Dendritic cell treated with granulocyte-macrophage colony-stimulating factor and Interleukin-4, amounts not matched to agents 40 ng/mL and 50 ng/mL, for 4 days (primary cell): ENCODE measurements around the gene CDK5.
"Not testable (repeated sequence)": the region's sequence is repeated elsewhere in the genome, so short reads cannot be mapped to it uniquely, and the experiment has no call there.

Experiments used
- H3K27ac Mint-ChIP-seq: one replicate; pipeline ENCODE4 v1.8.0; 2022; ENCODE audit warnings: mild to moderate bottlenecking, mixed read lengths
- H3K27me3 Mint-ChIP-seq: one replicate; pipeline ENCODE4 v1.8.0; 2022; ENCODE audit warnings: mild to moderate bottlenecking, mixed read lengths
- H3K36me3 Mint-ChIP-seq: one replicate; pipeline ENCODE4 v1.8.0; 2022; ENCODE audit warnings: low read depth, mixed read lengths
- H3K4me1 Mint-ChIP-seq: one replicate; pipeline ENCODE4 v1.8.0; 2022; ENCODE audit warnings: low read depth, mixed read lengths
- H3K4me3 Mint-ChIP-seq: one replicate; pipeline ENCODE4 v1.8.0; 2022; ENCODE audit warnings: mild to moderate bottlenecking, moderate library complexity, mixed read lengths
- H3K9me3 Mint-ChIP-seq: one replicate; pipeline ENCODE4 v1.8.0; 2022; ENCODE audit warnings: mixed read lengths
- intact Hi-C: fragments of 100-400 bp; cut with micrococcal nuclease; formaldehyde crosslinking; loops from one replicate; pipeline ENCODE4 v1.15.0; 2022

Gene CDK5

DNA sequence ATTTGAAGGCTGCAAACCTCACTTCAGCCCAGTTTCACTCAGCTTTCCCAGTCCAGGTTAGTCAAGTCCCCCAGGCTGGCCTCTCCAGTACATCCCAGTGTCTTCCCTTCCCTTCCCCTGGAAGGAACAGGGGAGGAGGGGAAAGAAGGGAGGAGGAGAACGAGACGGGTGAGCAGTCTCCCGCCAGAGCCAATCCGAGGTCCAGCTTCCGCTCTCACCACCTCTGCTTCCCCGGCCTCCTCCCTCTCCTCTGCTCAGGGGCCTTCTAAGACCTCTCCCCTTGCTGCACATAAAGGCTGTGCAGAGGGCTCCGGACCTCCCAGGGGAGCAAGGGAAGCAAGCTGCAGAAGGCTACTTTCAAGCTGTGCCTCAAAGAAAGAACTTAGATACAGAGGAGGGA, 37.5 kb downstream of the CDK5 start:
- intact Hi-C loops, result no loop called here
- Mint-ChIP-seq H3K36me3 (no peaks in the 10 kb centered on the region), H3K27ac (no peak overlapping the region), H3K4me3 (no peak overlapping the region), H3K27me3 (peaks cover 81% of the 10 kb centered on the region), H3K9me3 (no peaks in the 10 kb centered on the region), H3K4me1 (peaks cover 27% of the 10 kb centered on the region)

DNA sequence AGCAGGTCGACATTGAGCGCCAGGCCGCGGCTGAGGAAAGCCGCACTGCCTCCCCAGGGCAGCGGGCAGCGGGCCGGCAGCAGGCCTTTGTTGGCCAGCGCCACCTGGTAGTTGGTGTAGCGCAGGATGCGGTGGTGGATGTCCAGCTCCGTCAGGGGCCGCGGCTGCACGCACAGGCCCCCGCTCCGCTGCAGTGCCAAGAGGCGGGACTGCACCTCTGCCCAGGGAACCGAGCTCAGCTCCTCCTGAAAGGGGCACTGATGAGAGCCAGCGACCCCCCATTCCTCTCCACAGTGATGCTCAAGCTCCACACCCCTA, 38.6 kb downstream of the CDK5 start:
- intact Hi-C loops, result no loop called here
- Mint-ChIP-seq H3K4me3 (no peak overlapping the region), H3K4me1 (peaks cover 36% of the 10 kb centered on the region), H3K36me3 (no peaks in the 10 kb centered on the region), H3K27ac (no peak overlapping the region), H3K9me3 (no peaks in the 10 kb centered on the region), H3K27me3 (peaks cover 85% of the 10 kb centered on the region)

DNA sequence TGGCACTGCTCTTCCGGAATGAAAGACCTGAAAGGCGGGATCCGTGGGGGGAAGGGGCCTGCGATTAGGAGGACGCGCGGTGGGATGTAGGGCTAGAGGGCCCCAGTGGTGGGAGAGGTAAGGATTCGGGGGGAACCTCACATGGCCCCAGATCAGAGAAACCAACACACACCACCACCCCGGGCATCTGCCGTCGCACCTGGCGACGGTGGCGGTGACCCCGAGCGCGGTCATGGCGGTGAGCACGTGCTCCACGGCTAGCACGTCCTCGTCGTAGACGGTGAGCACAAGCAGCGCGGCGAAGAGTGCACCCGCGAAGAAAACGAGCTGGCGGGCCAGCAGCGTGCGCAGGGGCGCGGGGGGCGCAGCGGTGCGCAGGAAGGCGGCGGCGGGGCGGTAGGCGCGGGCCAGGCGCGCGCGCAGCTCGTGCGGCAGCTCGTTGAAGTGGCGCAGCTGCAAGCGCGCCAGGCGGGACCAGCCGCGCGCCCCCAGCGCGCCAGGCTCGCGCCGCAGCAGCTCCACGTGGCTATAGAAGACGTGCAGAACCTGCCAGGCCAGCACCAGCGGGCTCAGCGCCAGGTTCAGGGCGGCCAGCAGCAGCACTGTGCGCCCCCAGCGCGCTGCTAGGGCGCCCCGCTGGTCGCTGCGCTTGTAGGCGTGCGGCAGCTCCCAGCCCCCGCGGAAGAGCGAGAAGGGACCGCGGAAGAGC, 39.1 kb downstream of the CDK5 start:
- Mint-ChIP-seq H3K9me3 (no peaks in the 10 kb centered on the region), H3K27me3 (peaks cover 86% of the 10 kb centered on the region), H3K36me3 (no peaks in the 10 kb centered on the region), H3K4me1 (peaks cover 41% of the 10 kb centered on the region), H3K27ac (peak overlapping the region; percentile 50), H3K4me3 (peak overlapping the region; percentile 65)
- intact Hi-C loops, result no loop called here

DNA sequence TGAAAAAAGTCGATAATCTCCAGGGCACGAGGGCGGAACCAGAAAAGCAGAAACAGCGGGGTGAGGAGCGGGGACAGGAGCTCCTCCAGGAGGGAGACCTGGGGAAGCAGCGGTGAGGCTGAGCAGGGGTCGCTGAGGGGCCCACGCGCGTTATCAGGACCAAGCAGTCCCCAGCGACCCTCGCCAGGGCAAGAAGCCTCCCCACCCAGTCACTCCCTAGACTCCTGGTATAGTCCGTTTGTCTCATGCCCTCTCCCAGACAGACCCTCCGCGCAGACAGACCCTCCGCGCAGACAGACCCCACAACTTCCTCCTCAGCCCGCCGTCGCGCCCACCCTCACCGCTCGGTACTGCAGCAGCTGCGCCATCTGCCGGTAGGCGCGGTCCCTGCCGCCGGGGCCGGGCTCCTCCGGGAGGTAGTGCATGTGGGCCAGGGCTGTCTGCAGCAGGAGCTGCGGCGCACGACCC, 39.7 kb downstream of the CDK5 start:
- intact Hi-C loops, result no loop called here
- Mint-ChIP-seq H3K36me3 (no peaks in the 10 kb centered on the region), H3K4me1 (peaks cover 42% of the 10 kb centered on the region), H3K4me3 (peak overlapping the region; percentile 65), H3K9me3 (no peaks in the 10 kb centered on the region), H3K27me3 (peaks cover 85% of the 10 kb centered on the region), H3K27ac (peak overlapping the region; percentile 50)

DNA sequence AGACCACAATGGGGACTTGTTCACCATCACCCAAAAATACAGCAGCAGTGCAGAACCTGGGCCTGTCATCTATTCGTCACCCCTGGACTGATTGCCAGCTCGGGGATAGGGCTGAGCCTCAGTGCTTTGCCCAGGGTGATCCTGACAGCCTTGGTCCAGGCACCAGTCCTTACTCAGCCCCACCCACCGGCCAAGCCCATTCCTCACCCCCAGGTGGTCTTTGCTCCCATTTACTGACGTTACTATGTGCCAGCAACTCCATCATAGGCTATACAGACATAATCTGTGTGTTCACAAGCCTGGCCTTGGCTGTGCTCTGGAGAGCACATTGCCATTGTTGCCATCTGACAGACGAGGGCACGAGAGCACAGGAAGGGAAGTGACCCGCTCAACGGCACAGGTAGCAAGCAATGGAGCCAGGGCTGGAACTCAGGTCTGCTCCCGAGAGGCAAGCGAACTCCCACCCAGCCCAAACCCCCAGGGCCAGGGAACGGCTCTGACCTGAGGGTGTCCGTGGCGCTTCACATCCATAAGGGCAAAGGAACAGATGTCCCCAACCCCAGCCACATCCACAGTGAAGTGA, 40.2 kb downstream of the CDK5 start:
- intact Hi-C loops, result no loop called here
- H3K36me3 Mint-ChIP-seq, result no peaks in the 10 kb centered on the region
- H3K4me1 Mint-ChIP-seq, result peaks cover 46% of the 10 kb centered on the region

DNA sequence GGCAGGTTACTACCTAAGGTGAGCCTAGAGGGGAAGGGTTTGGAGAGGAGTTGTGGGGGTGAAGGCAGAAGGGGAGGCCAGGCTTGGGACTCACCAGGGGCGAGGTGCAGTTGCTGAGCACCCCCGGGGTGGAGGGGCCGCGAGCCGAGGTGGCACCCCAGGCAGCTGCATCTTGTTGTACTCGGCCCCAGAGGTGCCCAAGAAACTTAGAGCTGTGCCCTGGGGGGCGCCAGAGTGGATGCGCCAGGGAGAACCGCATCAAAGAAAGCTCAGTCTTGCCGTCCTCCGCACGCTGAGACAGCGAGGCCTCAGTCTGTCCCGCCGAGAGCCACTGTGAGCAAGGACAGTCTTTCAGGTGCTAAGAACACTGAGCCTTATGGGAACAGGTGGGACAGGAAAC, 40.8 kb downstream of the CDK5 start:
- intact Hi-C loops, result no loop called here
- no peak overlapping the region for H3K4me3 Mint-ChIP-seq
- H3K36me3 Mint-ChIP-seq, result no peaks in the 10 kb centered on the region
- H3K4me1 Mint-ChIP-seq, result peaks cover 51% of the 10 kb centered on the region
- peaks cover 94% of the 10 kb centered on the region for H3K27me3 Mint-ChIP-seq
- no peaks in the 10 kb centered on the region for H3K9me3 Mint-ChIP-seq
- H3K27ac Mint-ChIP-seq, result no peak overlapping the region

More for the DNA sequence above, 40.2 kb downstream of the CDK5 start:
- H3K27ac Mint-ChIP-seq, result peak overlapping the region; percentile 50
- no peaks in the 10 kb centered on the region for H3K9me3 Mint-ChIP-seq
- peak overlapping the region; percentile 65 for H3K4me3 Mint-ChIP-seq
- H3K27me3 Mint-ChIP-seq, result peaks cover 89% of the 10 kb centered on the region

DNA sequence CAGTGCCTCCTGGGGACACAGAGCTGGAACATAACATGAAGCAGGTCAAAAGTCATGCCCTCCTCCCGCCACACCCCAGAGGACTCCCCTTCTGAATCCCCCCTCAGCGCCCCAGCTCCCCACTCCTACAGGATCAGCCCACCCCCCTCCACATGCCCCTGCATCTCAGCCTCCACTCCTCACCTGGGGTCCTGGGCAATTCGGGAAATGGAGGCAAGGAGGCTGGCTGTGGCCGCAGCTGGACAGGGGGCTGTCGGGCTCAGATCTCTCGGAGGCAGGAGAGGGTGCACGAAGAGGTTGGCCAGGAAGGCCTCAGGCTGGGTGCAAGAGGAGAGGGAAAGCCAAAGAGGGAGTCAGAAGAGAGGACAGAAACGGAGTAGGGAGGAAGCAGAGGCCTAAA, 41.2 kb downstream of the CDK5 start:
- Mint-ChIP-seq H3K27ac (no peak overlapping the region), H3K4me1 (peaks cover 51% of the 10 kb centered on the region), H3K27me3 (peaks cover 94% of the 10 kb centered on the region), H3K9me3 (no peaks in the 10 kb centered on the region), H3K4me3 (no peak overlapping the region), H3K36me3 (no peaks in the 10 kb centered on the region)
- intact Hi-C loops, result no loop called here

DNA sequence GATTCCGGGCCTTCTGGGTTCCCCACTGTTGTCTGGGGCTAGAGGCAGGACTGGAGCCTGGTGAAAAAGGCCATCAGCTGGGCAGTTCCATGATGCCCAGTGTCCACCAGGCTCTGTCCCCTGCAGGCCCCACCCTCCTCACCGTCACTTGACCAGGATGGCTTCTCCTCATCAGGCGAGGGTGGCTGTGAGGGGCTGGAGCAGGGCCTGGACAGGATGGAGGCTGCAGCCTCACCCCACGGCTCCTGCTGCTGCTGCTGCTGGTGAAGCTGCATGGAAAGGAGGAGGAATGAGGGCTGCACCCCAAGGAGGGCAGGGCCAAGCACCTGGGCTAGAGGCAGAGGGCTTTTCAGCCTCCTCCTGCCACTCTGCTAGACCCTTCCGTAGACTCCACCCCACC, 41.7 kb downstream of the CDK5 start:
- Mint-ChIP-seq H3K27ac (no peak overlapping the region), H3K27me3 (peaks cover 91% of the 10 kb centered on the region), H3K4me1 (peaks cover 54% of the 10 kb centered on the region), H3K36me3 (no peaks in the 10 kb centered on the region), H3K9me3 (no peaks in the 10 kb centered on the region), H3K4me3 (no peak overlapping the region)
- intact Hi-C loops, result no loop called here

DNA sequence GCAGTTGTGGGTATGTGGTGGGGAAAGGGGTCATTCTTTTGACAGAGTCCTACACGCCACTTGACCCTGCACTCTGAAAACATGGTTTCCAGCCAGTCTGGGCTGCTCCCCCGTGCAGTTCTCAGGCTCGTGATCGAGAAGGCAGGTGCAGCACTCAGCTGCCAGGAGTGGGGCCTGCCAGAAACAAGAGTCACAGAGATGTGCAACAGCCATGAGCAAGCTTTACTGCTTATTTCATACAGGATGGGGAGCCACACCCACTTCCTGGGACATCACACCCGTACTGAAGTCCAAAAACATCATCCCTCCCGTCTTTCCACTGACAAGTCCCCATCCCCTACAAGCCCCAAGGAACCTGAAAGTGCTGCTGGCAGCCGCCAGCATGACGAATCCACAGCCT, 42.7 kb downstream of the CDK5 start:
- Mint-ChIP-seq H3K4me1 (peaks cover 64% of the 10 kb centered on the region), H3K27me3 (peaks cover 91% of the 10 kb centered on the region), H3K36me3 (no peaks in the 10 kb centered on the region), H3K9me3 (no peaks in the 10 kb centered on the region), H3K27ac (no peak overlapping the region), H3K4me3 (no peak overlapping the region)
- intact Hi-C loops, result no loop called here

DNA sequence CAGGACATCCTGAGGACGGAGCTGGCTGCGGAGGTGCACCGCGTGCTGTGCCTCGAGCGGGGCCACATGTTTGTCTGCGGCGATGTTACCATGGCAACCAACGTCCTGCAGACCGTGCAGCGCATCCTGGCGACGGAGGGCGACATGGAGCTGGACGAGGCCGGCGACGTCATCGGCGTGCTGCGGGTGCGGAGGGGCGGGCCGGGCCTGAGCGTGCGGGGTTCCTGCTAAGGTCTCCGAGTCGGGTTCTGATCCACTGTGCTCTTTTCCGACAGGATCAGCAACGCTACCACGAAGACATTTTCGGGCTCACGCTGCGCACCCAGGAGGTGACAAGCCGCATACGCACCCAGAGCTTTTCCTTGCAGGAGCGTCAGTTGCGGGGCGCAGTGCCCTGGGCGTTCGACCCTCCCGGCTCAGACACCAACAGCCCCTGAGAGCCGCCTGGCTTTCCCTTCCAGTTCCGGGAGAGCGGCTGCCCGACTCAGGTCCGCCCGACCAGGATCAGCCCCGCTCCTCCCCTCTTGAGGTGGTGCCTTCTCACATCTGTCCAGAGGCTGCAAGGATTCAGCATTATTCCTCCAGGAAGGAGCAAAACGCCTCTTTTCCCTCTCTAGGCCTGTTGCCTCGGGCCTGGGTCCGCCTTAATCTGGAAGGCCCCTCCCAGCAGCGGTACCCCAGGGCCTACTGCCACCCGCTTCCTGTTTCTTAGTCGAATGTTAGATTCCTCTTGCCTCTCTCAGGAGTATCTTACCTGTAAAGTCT, 43.8 kb downstream of the CDK5 start:
- H3K4me3 Mint-ChIP-seq, result peak overlapping the region; percentile 69
- H3K27me3 Mint-ChIP-seq, result peaks cover 90% of the 10 kb centered on the region
- no peaks in the 10 kb centered on the region for H3K9me3 Mint-ChIP-seq
- H3K36me3 Mint-ChIP-seq, result no peaks in the 10 kb centered on the region
- intact Hi-C loops, result no loop called here
- H3K27ac Mint-ChIP-seq, result peak overlapping the region; percentile 26
- peaks cover 57% of the 10 kb centered on the region for H3K4me1 Mint-ChIP-seq

DNA sequence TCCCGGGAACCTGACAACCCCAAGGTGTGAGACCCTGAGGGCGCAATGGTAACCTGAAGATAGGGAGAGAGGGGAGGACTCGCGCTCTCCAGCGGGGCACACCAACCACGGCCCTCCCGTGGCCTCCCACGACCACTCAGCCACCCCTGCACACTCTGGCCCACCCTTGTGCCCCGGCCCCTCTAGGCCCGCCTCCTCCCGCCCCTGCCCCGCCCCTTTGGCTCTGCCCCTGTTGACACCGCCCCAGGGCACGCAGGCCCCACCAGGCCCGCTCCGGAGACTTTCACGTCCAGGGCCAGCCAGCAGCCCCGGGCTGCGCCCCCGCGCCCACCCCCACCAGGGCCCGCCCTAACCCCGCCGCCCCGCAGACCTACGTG, 44.4 kb downstream of the CDK5 start:
- Mint-ChIP-seq H3K4me1 (peaks cover 51% of the 10 kb centered on the region), H3K4me3 (peak overlapping the region; percentile 69), H3K27me3 (peaks cover 90% of the 10 kb centered on the region), H3K27ac (no peak overlapping the region), H3K9me3 (no peaks in the 10 kb centered on the region), H3K36me3 (no peaks in the 10 kb centered on the region)
- intact Hi-C loops, result no loop called here

DNA sequence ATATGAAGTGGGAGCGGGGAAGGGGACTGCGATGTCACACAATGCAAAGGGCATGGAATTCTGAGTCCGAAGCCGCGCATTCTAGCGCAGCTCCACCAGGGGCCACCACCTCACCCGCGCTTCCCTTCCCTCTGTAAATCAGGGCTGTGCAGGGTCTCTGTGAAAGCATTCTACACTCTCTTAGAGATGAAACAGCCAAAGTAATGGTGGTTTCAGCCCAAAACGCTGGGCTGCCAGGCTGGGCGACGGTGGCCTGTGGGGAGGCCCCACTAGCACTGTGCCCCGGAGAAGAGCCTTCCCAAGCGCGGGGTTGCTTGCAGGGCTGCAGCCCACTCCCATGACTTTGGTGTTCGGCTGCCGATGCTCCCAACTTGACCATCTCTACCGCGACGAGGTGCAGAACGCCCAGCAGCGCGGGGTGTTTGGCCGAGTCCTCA, 44.8 kb downstream of the CDK5 start:
- intact Hi-C loops, result no loop called here
- H3K4me3 Mint-ChIP-seq, result no peak overlapping the region

DNA sequence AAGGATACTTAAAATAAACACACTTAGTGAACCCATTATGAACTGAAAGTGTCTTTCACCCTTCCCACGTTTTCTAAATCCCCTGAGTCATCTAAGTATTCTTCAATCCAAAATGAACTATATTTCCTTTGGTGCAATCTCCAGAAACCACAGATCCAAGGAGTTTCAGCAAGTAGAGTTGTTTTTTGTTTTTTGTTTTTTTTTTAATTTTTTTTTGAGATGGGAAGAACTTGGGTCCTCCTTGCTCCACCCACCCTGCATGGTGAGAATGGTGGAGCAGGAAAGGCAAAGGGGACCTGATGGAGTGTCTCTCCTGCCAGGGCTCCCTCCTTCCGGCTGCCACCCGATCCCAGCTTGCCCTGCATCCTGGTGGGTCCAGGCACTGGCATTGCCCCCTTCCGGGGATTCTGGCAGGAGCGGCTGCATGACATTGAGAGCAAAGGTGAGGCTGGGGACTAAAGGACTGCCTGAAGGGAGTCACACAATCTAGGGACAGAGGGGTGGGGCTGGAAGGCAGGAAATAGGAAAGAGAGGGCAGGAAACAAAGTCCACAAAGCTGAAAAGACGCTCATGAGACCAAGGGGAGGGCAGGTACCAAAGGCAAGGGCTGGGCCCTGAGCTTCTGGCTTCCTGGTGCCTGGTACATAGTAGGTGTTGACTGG, 45.5 kb downstream of the CDK5 start:
- peaks cover 50% of the 10 kb centered on the region for H3K4me1 Mint-ChIP-seq
- intact Hi-C loops, result no loop called here
- H3K4me3 Mint-ChIP-seq, result no peak overlapping the region
- peaks cover 90% of the 10 kb centered on the region for H3K27me3 Mint-ChIP-seq
- H3K9me3 Mint-ChIP-seq, result no peaks in the 10 kb centered on the region
- H3K27ac Mint-ChIP-seq, result peak overlapping the region; percentile 37
- no peaks in the 10 kb centered on the region for H3K36me3 Mint-ChIP-seq

More for the DNA sequence above, 44.8 kb downstream of the CDK5 start:
- H3K9me3 Mint-ChIP-seq, result no peaks in the 10 kb centered on the region
- H3K27ac Mint-ChIP-seq, result no peak overlapping the region
- peaks cover 50% of the 10 kb centered on the region for H3K4me1 Mint-ChIP-seq
- no peaks in the 10 kb centered on the region for H3K36me3 Mint-ChIP-seq
- H3K27me3 Mint-ChIP-seq, result peaks cover 90% of the 10 kb centered on the region

DNA sequence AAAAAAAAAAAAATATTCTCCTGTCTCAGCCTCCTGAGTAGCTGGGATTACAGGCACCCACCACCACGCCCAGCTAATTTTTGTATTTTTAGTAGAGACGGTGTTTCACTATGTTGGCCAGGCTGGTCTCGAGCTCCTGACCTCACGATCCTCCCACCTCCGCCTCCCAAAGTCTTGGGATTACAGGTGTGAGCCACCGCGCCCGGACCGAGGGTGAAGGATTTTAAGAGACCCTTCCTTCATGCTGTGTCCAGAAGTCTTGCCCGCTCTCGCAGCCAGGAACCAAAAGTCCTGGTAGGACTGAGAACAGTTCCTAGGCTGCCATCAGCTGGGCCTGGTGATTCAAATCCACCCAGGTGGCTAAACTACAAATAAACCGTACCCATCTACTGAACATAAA, 46.1 kb downstream of the CDK5 start:
- H3K27me3 Mint-ChIP-seq, result peaks cover 89% of the 10 kb centered on the region
- H3K9me3 Mint-ChIP-seq, intact Hi-C loops, H3K36me3 Mint-ChIP-seq, H3K4me3 Mint-ChIP-seq: not testable (repeated sequence)
- H3K4me1 Mint-ChIP-seq, result peaks cover 50% of the 10 kb centered on the region
- peak overlapping the region; percentile 37 for H3K27ac Mint-ChIP-seq
